ENCODE results near the gene IFIT3. TPM values are rescaled to one million over a fixed set of nuclear protein-coding genes. Genes with fewer than 3 reads are reported as not detected.

The IFIT3 gene
- total and polyA plus RNA-seq, 2 experiments from 2014 or later: 10.4 to 10.9 TPM

- Histone ChIP-seq H3K9me2 (ENCODE audit: insufficient read depth) (no peaks in the 10 kb centered on the region), H3K9ac (no peak overlapping the region), H3K9me3 (ENCODE audit: low read depth) (no peaks in the 10 kb centered on the region), H3K79me2 (ENCODE audit: insufficient read depth) (peaks cover 41% of the 10 kb centered on the region), H3K4me1 (ENCODE audit: insufficient read depth) (peaks cover 28% of the 10 kb centered on the region), H3K27ac (no peak overlapping the region), H3K4me3 (no peak overlapping the region), H3K4me2 (ENCODE audit: unreplicated experiment) (no peak overlapping the region), H3K27me3 (replicated peaks; ENCODE audit: insufficient read depth) (no peaks in the 10 kb centered on the region), H2AFZ (no peak overlapping the region), H4K20me1 (ENCODE audit: insufficient read depth) (no peaks in the 10 kb centered on the region), H3K36me3 (ENCODE audit: low read depth) (0 out of 2 replicates have a peak, but pooled peaks cover 9% of the 10 kb centered on the region), H3F3A (ENCODE audit: insufficient read depth) (peaks cover 18% of the 10 kb centered on the region)
- no peak for TF ChIP-seq EZH2 (IDR thresholded peaks at IDR 0.05; ENCODE audit: insufficient read depth, poor library complexity, severe bottlenecking)
- TF ChIP-seq EZH2phosphoT487 (IDR thresholded peaks at IDR 0.05; ENCODE audit: insufficient read depth, low read depth): no peak
- in situ Hi-C loops (cut with MboI): no loop called here
- DNase-seq: no peak
- WGBS, 2 experiments (ENCODE audit: low coverage in 1 of 2, low lambda C conversion rate in 2 of 2, missing lambda C conversion rate in 2 of 2): 96 to 99% methylated on average over 3 of the region's 3 CpGs
These were observed 8.4 kb downstream of the IFIT3 start for GRCh38 chr10:89336241-89336640.

- Histone ChIP-seq H4K20me1 (ENCODE audit: insufficient read depth) (no peaks in the 10 kb centered on the region), H3K36me3 (ENCODE audit: low read depth) (0 out of 2 replicates have a peak, but pooled peaks cover 9% of the 10 kb centered on the region), H3K9me3 (ENCODE audit: low read depth) (no peaks in the 10 kb centered on the region), H3K4me3 (no peak overlapping the region), H3K27me3 (replicated peaks; ENCODE audit: insufficient read depth) (no peaks in the 10 kb centered on the region), H3K4me1 (ENCODE audit: insufficient read depth) (peaks cover 22% of the 10 kb centered on the region), H3F3A (ENCODE audit: insufficient read depth) (peaks cover 15% of the 10 kb centered on the region), H3K27ac (no peak overlapping the region), H3K79me2 (ENCODE audit: insufficient read depth) (peaks cover 34% of the 10 kb centered on the region), H3K9ac (no peak overlapping the region), H3K9me2 (ENCODE audit: insufficient read depth) (no peaks in the 10 kb centered on the region), H3K4me2 (ENCODE audit: unreplicated experiment) (no peak overlapping the region), H2AFZ (no peak overlapping the region)
- DNase-seq: peak; percentile 64
- TF ChIP-seq EZH2phosphoT487 (IDR thresholded peaks at IDR 0.05; ENCODE audit: insufficient read depth, low read depth): no peak
- WGBS, 2 experiments (ENCODE audit: low coverage in 1 of 2, low lambda C conversion rate in 2 of 2, missing lambda C conversion rate in 2 of 2): 71 to 76% methylated on average over 6 of the region's 6 CpGs
- in situ Hi-C loops (cut with MboI): no loop called here
These were observed 9.7 kb downstream of the IFIT3 start for GRCh38 chr10:89337484-89337883.

GRCh38 chr10:89338713-89339112 lies 10.9 kb downstream of the IFIT3 start:
- no peaks in the 10 kb centered on the region for H3K9me3 ChIP-seq (ENCODE audit: low read depth)
- WGBS, 2 experiments (ENCODE audit: low coverage in 1 of 2, low lambda C conversion rate in 2 of 2, missing lambda C conversion rate in 2 of 2): 97 to 98% methylated on average over 3 of the region's 3 CpGs
- H3F3A ChIP-seq (ENCODE audit: insufficient read depth): peaks cover 8% of the 10 kb centered on the region; the same call in 1 of the 2 replicates
- H3K36me3 ChIP-seq (ENCODE audit: low read depth): 0 out of 2 replicates have a peak, but pooled peaks cover 9% of the 10 kb centered on the region
- H3K79me2 ChIP-seq (ENCODE audit: insufficient read depth): peaks cover 22% of the 10 kb centered on the region
- no peaks in the 10 kb centered on the region for H4K20me1 ChIP-seq (ENCODE audit: insufficient read depth)
- in situ Hi-C loops (cut with MboI): no loop called here
- TF ChIP-seq EZH2phosphoT487 (IDR thresholded peaks at IDR 0.05; ENCODE audit: insufficient read depth, low read depth): no peak
- TF ChIP-seq EZH2 (IDR thresholded peaks at IDR 0.05; ENCODE audit: insufficient read depth, poor library complexity, severe bottlenecking): no peak
- no peak for DNase-seq
- H3K9me2 ChIP-seq (ENCODE audit: insufficient read depth): no peaks in the 10 kb centered on the region
- no peak overlapping the region for H2AFZ ChIP-seq
- H3K4me3 ChIP-seq: no peak overlapping the region
- no peak overlapping the region for H3K27ac ChIP-seq
- H3K4me2 ChIP-seq (ENCODE audit: unreplicated experiment): no peak overlapping the region
- H3K27me3 ChIP-seq (replicated peaks; ENCODE audit: insufficient read depth): no peaks in the 10 kb centered on the region
- peaks cover 14% of the 10 kb centered on the region for H3K4me1 ChIP-seq (ENCODE audit: insufficient read depth)
- H3K9ac ChIP-seq: no peak overlapping the region

GRCh38 chr10:89339875-89340274 lies 12.1 kb downstream of the IFIT3 start:
- H3K9me2 ChIP-seq (ENCODE audit: insufficient read depth): no peaks in the 10 kb centered on the region
- H3K4me1 ChIP-seq (ENCODE audit: insufficient read depth): peaks cover 10% of the 10 kb centered on the region
- H4K20me1 ChIP-seq (ENCODE audit: insufficient read depth): no peaks in the 10 kb centered on the region
- TF ChIP-seq EZH2 (IDR thresholded peaks at IDR 0.05; ENCODE audit: insufficient read depth, poor library complexity, severe bottlenecking) (no peak), EZH2phosphoT487 (IDR thresholded peaks at IDR 0.05; ENCODE audit: insufficient read depth, low read depth) (no peak)
- peaks cover 14% of the 10 kb centered on the region for H3K79me2 ChIP-seq (ENCODE audit: insufficient read depth)
- no peak overlapping the region for H3K4me2 ChIP-seq (ENCODE audit: unreplicated experiment)
- DNase-seq: no peak
- H3K4me3 ChIP-seq: no peak overlapping the region
- no peaks in the 10 kb centered on the region for H3K27me3 ChIP-seq (replicated peaks; ENCODE audit: insufficient read depth)
- H3K9me3 ChIP-seq (ENCODE audit: low read depth): no peaks in the 10 kb centered on the region
- 0 out of 2 replicates have a peak, but pooled peaks cover 9% of the 10 kb centered on the region for H3K36me3 ChIP-seq (ENCODE audit: low read depth)
- H3K9ac ChIP-seq: no peak overlapping the region
- peaks cover 8% of the 10 kb centered on the region; the same call in 1 of the 2 replicates for H3F3A ChIP-seq (ENCODE audit: insufficient read depth)
- no peak overlapping the region for H3K27ac ChIP-seq
- 87 to 94% methylated on average over 4 of the region's 4 CpGs for WGBS, 2 experiments (ENCODE audit: low coverage in 1 of 2, low lambda C conversion rate in 2 of 2, missing lambda C conversion rate in 2 of 2)
- H2AFZ ChIP-seq: no peak overlapping the region
- in situ Hi-C loops (cut with MboI): no loop called here

- Histone ChIP-seq H2AFZ (no peak overlapping the region), H3K4me2 (ENCODE audit: unreplicated experiment) (no peak overlapping the region), H3K9me2 (ENCODE audit: insufficient read depth) (peaks cover 5% of the 10 kb centered on the region; the same call in 1 of the 2 replicates), H3K27ac (no peak overlapping the region), H3F3A (ENCODE audit: insufficient read depth) (peaks cover 18% of the 10 kb centered on the region; the same call in 1 of the 2 replicates), H4K20me1 (ENCODE audit: insufficient read depth) (no peaks in the 10 kb centered on the region), H3K36me3 (ENCODE audit: low read depth) (0 out of 2 replicates have a peak, but pooled peaks cover 9% of the 10 kb centered on the region), H3K9ac (no peak overlapping the region), H3K79me2 (ENCODE audit: insufficient read depth) (no peaks in the 10 kb centered on the region), H3K4me3 (no peak overlapping the region), H3K27me3 (replicated peaks; ENCODE audit: insufficient read depth) (no peaks in the 10 kb centered on the region), H3K4me1 (ENCODE audit: insufficient read depth) (peaks cover 16% of the 10 kb centered on the region), H3K9me3 (ENCODE audit: low read depth) (no peaks in the 10 kb centered on the region)
- 83 to 87% methylated on average over 3 of the region's 3 CpGs for whole genome bisulfite sequencing, 2 experiments (ENCODE audit: low coverage in 1 of 2, low lambda C conversion rate in 2 of 2, missing lambda C conversion rate in 2 of 2)
- in situ Hi-C loops (cut with MboI): no loop called here
- no peak for DNase-seq
- TF ChIP-seq EZH2 (IDR thresholded peaks at IDR 0.05; ENCODE audit: insufficient read depth, poor library complexity, severe bottlenecking) (no peak), EZH2phosphoT487 (IDR thresholded peaks at IDR 0.05; ENCODE audit: insufficient read depth, low read depth) (no peak)
These were observed 13.9 kb downstream of the IFIT3 start for GRCh38 chr10:89341649-89342048.
